Common myeloid progenitor, CD34-positive (primary cell): ENCODE measurements around the gene WFDC5.
"Not testable (repeated sequence)": the region's sequence is repeated elsewhere in the genome, so short reads cannot be mapped to it uniquely, and the experiment has no call there.

Experiments
- CTCF ChIA-PET: fragments of 350-600 bp; sonication (Branson Sonifier 250); formaldehyde crosslinking; loops from one replicate; lab custom pipeline; 2021; ENCODE audit warnings: antibody characterized with exemption; lab: Charles Lee
- POLR2A ChIA-PET: fragments of 350-600 bp; sonication (Branson Sonifier 250); formaldehyde crosslinking; loops from one replicate; lab custom pipeline; 2021; ENCODE audit warnings: antibody characterized with exemption; lab: Charles Lee
- DNase-seq, 3 donors: peaks; one replicate each; pipeline versions ENCODE4 v3.0.0 to v3.0.0-alpha.2; 2013
- H3K27ac ChIP-seq, 2 experiments: 1 replicate in 1 of 2; 2 replicates in 1 of 2; pipeline ENCODE4 v1.7.0; 2013; ENCODE audit warnings: inconsistent platforms in 2 of 2, low read length in 2 of 2, mild to moderate bottlenecking in 2 of 2, low read depth in 1 of 2, moderate library complexity in 1 of 2; ENCODE audit not compliant: severe bottlenecking in 2 of 2, insufficient read depth in 1 of 2, poor library complexity in 1 of 2
- H3K27me3 ChIP-seq, 5 experiments: replicated peaks in 2 of 5; 1 replicate in 3 of 5; 2 replicates in 2 of 5; pipeline versions ENCODE4 v1.6.1 to v1.7.0; 2013; ENCODE audit warnings: low read length in 4 of 5, mild to moderate bottlenecking in 2 of 5, moderate library complexity in 2 of 5, inconsistent platforms in 1 of 5; ENCODE audit not compliant: insufficient read depth in 5 of 5, control insufficient read depth in 4 of 5
- H3K36me3 ChIP-seq, 4 experiments: 1 replicate in 2 of 4; 2 replicates in 2 of 4; pipeline versions ENCODE4 v1.6.1 to v1.7.0; 2013; ENCODE audit warnings: low read length in 3 of 4, control low read depth in 1 of 4, mild to moderate bottlenecking in 1 of 4; ENCODE audit not compliant: control insufficient read depth in 4 of 4, insufficient read depth in 4 of 4
- H3K4me1 ChIP-seq, 4 experiments: 1 replicate in 3 of 4; 2 replicates in 1 of 4; pipeline versions ENCODE4 v1.6.1 to v1.7.1; 2013; ENCODE audit warnings: low read length in 3 of 4, mild to moderate bottlenecking in 3 of 4, control low read depth in 1 of 4, inconsistent platforms in 1 of 4, moderate library complexity in 1 of 4; ENCODE audit not compliant: control insufficient read depth in 4 of 4, insufficient read depth in 4 of 4; ENCODE audit errors: control extremely low read depth in 1 of 4
- H3K4me3 ChIP-seq, 7 experiments: 1 replicate in 4 of 7; 2 replicates in 3 of 7; pipeline versions ENCODE4 v1.5.1 to v1.7.0; 2013; ENCODE audit warnings: mild to moderate bottlenecking in 7 of 7, low read length in 6 of 7, moderate library complexity in 6 of 7, inconsistent platforms in 2 of 7, low read depth in 2 of 7, control low read depth in 1 of 7; ENCODE audit not compliant: insufficient read depth in 4 of 7, control insufficient read depth in 1 of 7; ENCODE audit errors: extremely low read depth in 1 of 7
- H3K9me3 ChIP-seq, 5 experiments: 1 replicate in 4 of 5; 2 replicates in 1 of 5; pipeline versions ENCODE4 v1.6.1 to v1.7.1; 2013; ENCODE audit warnings: low read length in 4 of 5, mild to moderate bottlenecking in 2 of 5, inconsistent platforms in 1 of 5, low read depth in 1 of 5, moderate library complexity in 1 of 5; ENCODE audit not compliant: control insufficient read depth in 4 of 5, insufficient read depth in 2 of 5; ENCODE audit errors: control extremely low read depth in 1 of 5
- WGBS: methylation state at CpG from one replicate; pipeline ENCODE4 v1.1.5; 2013; ENCODE audit not compliant: insufficient coverage; 5-methylcytosine and 5-hydroxymethylcytosine counted together

WFDC5 gene

GRCh38 chr20:45153752-45154151, 38.8 kb upstream of the WFDC5 start:
- peaks cover 0 to 11% (median 4%) of the 10 kb centered on the region in 5 experiments for H3K27me3 ChIP-seq
- no peak overlapping the region for H3K4me3 ChIP-seq
- POLR2A ChIA-PET, result no interaction called here
- H3K4me1 ChIP-seq, result no peaks in the 10 kb centered on the region
- CTCF ChIA-PET, result no interaction called here
- H3K36me3 ChIP-seq, result no peaks in the 10 kb centered on the region
- peaks cover 0 to 10% (median 2%) of the 10 kb centered on the region in 5 experiments for H3K9me3 ChIP-seq
- DNase-seq, result peak in 1 of 3 donors; percentile 1
- WGBS, result 83% methylated on average over 1 of the region's 1 CpG
- H3K27ac ChIP-seq, result no peak overlapping the region

- peaks cover 0 to 11% (median 6%) of the 10 kb centered on the region in 5 experiments for H3K27me3 ChIP-seq
- peaks cover 0 to 6% (median 0%) of the 10 kb centered on the region in 5 experiments for H3K9me3 ChIP-seq
- no peaks in the 10 kb centered on the region for H3K4me1 ChIP-seq
- no peak for DNase-seq
- ChIA-PET CTCF (no interaction called here), POLR2A (no interaction called here)
- H3K36me3 ChIP-seq, result no peaks in the 10 kb centered on the region
- H3K4me3 ChIP-seq, result no peak overlapping the region
- H3K27ac ChIP-seq, result no peak overlapping the region
- 95% methylated on average over 3 of the region's 3 CpGs for WGBS
These were observed 38.2 kb upstream of the WFDC5 start for GRCh38 chr20:45153147-45153546.

- no peaks in the 10 kb centered on the region for H3K36me3 ChIP-seq
- H3K9me3 ChIP-seq, result peaks cover 0 to 2% (median 0%) of the 10 kb centered on the region in 5 experiments
- peaks cover 0 to 11% (median 6%) of the 10 kb centered on the region in 5 experiments for H3K27me3 ChIP-seq
- no peak overlapping the region for H3K4me3 ChIP-seq
- H3K4me1 ChIP-seq, result no peaks in the 10 kb centered on the region
- no peak for DNase-seq
- H3K27ac ChIP-seq, result no peak overlapping the region
- POLR2A ChIA-PET, result no interaction called here
- 96% methylated on average over 2 of the region's 2 CpGs for WGBS
- CTCF ChIA-PET, result no interaction called here
These were observed 37.4 kb upstream of the WFDC5 start for GRCh38 chr20:45152405-45152804.

GRCh38 chr20:45149062-45149461, 34.1 kb upstream of the WFDC5 start:
- ChIA-PET POLR2A (no interaction called here), CTCF (no interaction called here)
- H3K4me3 ChIP-seq, result no peak overlapping the region

GRCh38 chr20:45140836-45141235, 25.9 kb upstream of the WFDC5 start:
- ChIA-PET POLR2A (no interaction called here), CTCF (interaction anchor here (1.2 kb wide), 1 partner anchor 151 kb away, joined by 3 read pairs; no protein-coding TSS in a partner anchor)
- no peaks in the 10 kb centered on the region for H3K4me1 ChIP-seq
- H3K27me3 ChIP-seq, result peaks cover 0 to 17% (median 10%) of the 10 kb centered on the region in 5 experiments
- DNase-seq, result no peak
- no peak overlapping the region for H3K27ac ChIP-seq
- H3K36me3 ChIP-seq, result no peaks in the 10 kb centered on the region
- H3K4me3 ChIP-seq, result no peak overlapping the region
- WGBS, result 93% methylated on average over 3 of the region's 4 CpGs
- H3K9me3 ChIP-seq, result no peaks in the 10 kb centered on the region

More at GRCh38 chr20:45149062-45149461, 34.1 kb upstream of the WFDC5 start:
- Histone ChIP-seq H3K9me3 (no peaks in the 10 kb centered on the region), H3K36me3 (no peaks in the 10 kb centered on the region), H3K4me1 (no peaks in the 10 kb centered on the region), H3K27ac (no peak overlapping the region), H3K27me3 (peaks cover 3 to 23% (median 14%) of the 10 kb centered on the region in 5 experiments)
- WGBS, result 95% methylated on average over 2 of the region's 3 CpGs
- no peak for DNase-seq

- 97% methylated on average over 3 of the region's 5 CpGs for WGBS
- H3K9me3 ChIP-seq, DNase-seq, H3K4me3 ChIP-seq, H3K4me1 ChIP-seq, H3K27ac ChIP-seq, H3K36me3 ChIP-seq: not testable (repeated sequence)
- CTCF ChIA-PET, result interaction anchor here (0.6 to 1.4 kb wide), 3 partner anchors 19 to 151 kb away, joined by 3 to 4 read pairs (median 3); no protein-coding TSS in a partner anchor
- POLR2A ChIA-PET, result interaction anchor here (0.6 to 1.1 kb wide), 2 partner anchors 10 to 428 kb away, joined by 3 to 4 read pairs; no protein-coding TSS in a partner anchor
- peaks cover 0 to 10% (median 6%) of the 10 kb centered on the region in 5 experiments for H3K27me3 ChIP-seq
These were observed 24.9 kb upstream of the WFDC5 start for GRCh38 chr20:45139733-45140375.
